DOHH2 (cell line): Measurements from ENCODE around the gene SLC30A9.

Experiments used
- H3F3A ChIP-seq: fragments of 200-600 bp; sonication (generic), shearing (Covaris generic); 2 replicates; pipeline ENCODE4 v1.6.0; 2016; ENCODE audit warnings: antibody characterized with exemption, mild to moderate bottlenecking; ENCODE audit not compliant: control insufficient read depth, insufficient read depth
- H3K27ac ChIP-seq: fragments of 200-600 bp; sonication (generic); 2 replicates; pipeline ENCODE4 v1.5.1; 2014; ENCODE audit warnings: low read depth, mild to moderate bottlenecking, low read length, moderate library complexity
- H3K27me3 ChIP-seq: fragments of 200-600 bp; sonication (generic); 2 replicates; pipeline ENCODE4 v1.6.1; 2014; ENCODE audit warnings: mild to moderate bottlenecking, low read length, mixed read lengths; ENCODE audit not compliant: control insufficient read depth
- H3K36me3 ChIP-seq: fragments of 200-600 bp; sonication (generic); 2 replicates; pipeline ENCODE4 v1.6.1; 2014; ENCODE audit warnings: mild to moderate bottlenecking, low read length, moderate library complexity, mixed read lengths; ENCODE audit not compliant: control insufficient read depth
- H3K4me1 ChIP-seq: fragments of 200-600 bp; sonication (generic); 2 replicates; pipeline ENCODE4 v1.6.1; 2014; ENCODE audit warnings: mild to moderate bottlenecking, low read length, mixed read lengths; ENCODE audit not compliant: control insufficient read depth
- H3K4me2 ChIP-seq: fragments of 200-600 bp; sonication (generic); 2 replicates; pipeline ENCODE4 v1.6.0; 2014; ENCODE audit warnings: mild to moderate bottlenecking, low read length, moderate library complexity
- H3K4me3 ChIP-seq: fragments of 200-600 bp; sonication (generic); 2 replicates; pipeline ENCODE4 v1.5.1; 2014; ENCODE audit warnings: mild to moderate bottlenecking, low read length, mixed read lengths
- H3K79me2 ChIP-seq: fragments of 200-600 bp; sonication (generic); 2 replicates; pipeline ENCODE4 v1.6.1; 2014; ENCODE audit warnings: mild to moderate bottlenecking, low read length, mixed read lengths; ENCODE audit not compliant: control insufficient read depth
- H3K9me2 ChIP-seq: fragments of 200-600 bp; sonication (generic); replicated peaks from 2 replicates; pipeline ENCODE4 v1.6.1; 2014; ENCODE audit warnings: mild to moderate bottlenecking, low read length, mixed read lengths; ENCODE audit not compliant: control insufficient read depth
- H3K9me3 ChIP-seq: fragments of 200-600 bp; sonication (generic); 2 replicates; pipeline ENCODE4 v1.6.1; 2014; ENCODE audit warnings: antibody characterized with exemption, low read length, mixed read lengths; ENCODE audit not compliant: control insufficient read depth, insufficient read depth
- H4K20me1 ChIP-seq: fragments of 200-600 bp; sonication (generic); 2 replicates; pipeline ENCODE4 v1.6.0; 2014; ENCODE audit warnings: low read depth, mild to moderate bottlenecking, antibody characterized with exemption, low read length, moderate library complexity; ENCODE audit not compliant: control insufficient read depth, insufficient read depth
- CTCF ChIP-seq: fragments of 200-600 bp; sonication (generic); IDR thresholded peaks from one replicate; pipeline ENCODE4 v1.5.1; 2014; ENCODE audit warnings: antibody characterized with exemption, mild to moderate bottlenecking, low read depth, low read length; ENCODE audit not compliant: poor library complexity, severe bottlenecking
- EZH2phosphoT487 ChIP-seq: fragments of 200-600 bp; sonication (generic); IDR thresholded peaks from 2 replicates; pipeline ENCODE4 v1.6.1; 2017; ENCODE audit warnings: borderline replicate concordance, mild to moderate bottlenecking, antibody characterized with exemption, low read length, moderate library complexity, mixed read lengths

The SLC30A9 gene

DNA sequence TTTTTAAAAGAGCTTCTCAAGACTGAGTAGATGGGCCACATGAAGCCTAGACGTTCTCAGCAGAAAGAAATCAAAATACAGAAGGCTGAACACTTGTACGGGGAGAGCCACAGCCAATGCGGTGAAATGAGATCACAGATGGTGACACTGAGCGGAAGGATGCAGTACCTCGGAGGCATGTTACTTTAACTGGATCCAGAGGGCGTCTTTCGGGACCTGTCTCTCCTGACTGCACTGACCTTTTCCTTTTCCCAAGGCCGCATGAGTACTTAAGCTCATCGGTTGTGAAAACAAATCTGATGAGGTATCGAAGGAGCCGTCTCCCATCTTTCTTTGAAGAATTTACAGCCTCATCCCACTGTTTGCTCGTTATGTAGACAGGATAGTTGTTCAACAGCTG is 129.6 kb downstream of the SLC30A9 start:
- H4K20me1 ChIP-seq: no peaks in the 10 kb centered on the region
- H3K36me3 ChIP-seq: no peaks in the 10 kb centered on the region
- H3K27me3 ChIP-seq: no peaks in the 10 kb centered on the region
- no peak for TF ChIP-seq EZH2phosphoT487
- no peak for TF ChIP-seq CTCF
- no peaks in the 10 kb centered on the region for H3K79me2 ChIP-seq
- no peaks in the 10 kb centered on the region for H3F3A ChIP-seq
- no peaks in the 10 kb centered on the region for H3K9me2 ChIP-seq
- H3K4me2 ChIP-seq: no peak overlapping the region
- no peaks in the 10 kb centered on the region for H3K4me1 ChIP-seq
- no peaks in the 10 kb centered on the region for H3K9me3 ChIP-seq
- no peak overlapping the region for H3K4me3 ChIP-seq
- H3K27ac ChIP-seq: no peak overlapping the region

- TF ChIP-seq EZH2phosphoT487 (no peak), CTCF (no peak)
- Histone ChIP-seq H3K9me2 (no peaks in the 10 kb centered on the region), H3K27ac (no peak overlapping the region), H3K79me2 (no peaks in the 10 kb centered on the region), H3K36me3 (no peaks in the 10 kb centered on the region), H4K20me1 (no peaks in the 10 kb centered on the region), H3K4me1 (0 out of 2 replicates have a peak, but pooled peaks cover 2% of the 10 kb centered on the region), H3K27me3 (no peaks in the 10 kb centered on the region), H3K4me2 (no peak overlapping the region), H3F3A (no peaks in the 10 kb centered on the region), H3K9me3 (no peaks in the 10 kb centered on the region), H3K4me3 (no peak overlapping the region)
These were observed 131.9 kb downstream of the SLC30A9 start for GRCh38 chr4:42122237-42122636.

DNA sequence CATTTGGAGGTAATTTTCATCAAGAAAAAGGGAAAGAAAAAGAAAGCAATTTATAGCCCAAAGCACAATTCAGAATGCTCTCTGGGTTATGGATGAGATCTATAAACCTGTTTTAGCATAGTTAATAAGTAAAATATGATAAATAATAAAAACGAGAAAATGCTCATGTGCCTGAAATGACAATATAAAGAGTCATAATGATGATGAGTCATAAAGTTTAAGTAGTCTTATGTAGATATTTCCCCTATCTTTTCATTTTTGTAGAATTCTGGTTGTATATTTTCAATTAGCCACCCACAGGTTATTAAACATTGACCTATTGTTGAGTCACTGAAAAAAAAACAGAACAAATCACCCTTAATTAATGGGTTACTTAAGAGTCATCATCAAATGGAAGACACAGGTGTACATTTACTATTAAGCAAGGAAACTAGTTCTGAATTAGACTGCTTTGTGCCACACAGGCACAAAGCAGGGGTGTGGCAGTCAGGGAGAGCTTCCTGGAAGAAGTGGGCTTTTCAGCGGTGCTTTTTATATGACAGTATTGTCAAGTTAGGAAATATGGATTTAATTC is 132.8 kb downstream of the SLC30A9 start:
- Histone ChIP-seq H3K79me2 (no peaks in the 10 kb centered on the region), H3K9me2 (no peaks in the 10 kb centered on the region), H3K9me3 (no peaks in the 10 kb centered on the region), H3F3A (no peaks in the 10 kb centered on the region), H3K4me1 (0 out of 2 replicates have a peak, but pooled peaks cover 4% of the 10 kb centered on the region), H3K4me2 (no peak overlapping the region), H3K4me3 (no peak overlapping the region), H4K20me1 (no peaks in the 10 kb centered on the region), H3K36me3 (no peaks in the 10 kb centered on the region), H3K27me3 (no peaks in the 10 kb centered on the region), H3K27ac (no peak overlapping the region)
- TF ChIP-seq EZH2phosphoT487 (no peak), CTCF (no peak)
